ENCODE measurements around the gene LALBA. TPM values are rescaled to one million over a fixed set of nuclear protein-coding genes. Genes with fewer than 3 reads are reported as not detected.
A peak's percentile ranks its signal among the peaks of the same experiment; 100 is the strongest.
"Not testable (repeated sequence)": the region's sequence is repeated elsewhere in the genome, so short reads cannot be mapped to it uniquely, and the experiment has no call there.

Gene LALBA
- total and polyA plus RNA-seq, 9 of the 15 experiments (the other 6 are each of a cell fraction or from before 2014, with no cell fraction given) = 0.21 TPM; not detected in 8

GRCh38 chr12:48551636-48552035 lies 18.2 kb downstream of the LALBA start:
- H3K9me3 ChIP-seq (replicated peaks; ENCODE audit: control insufficient read depth, insufficient read depth, low read depth, low read length); H4K20me1 ChIP-seq (replicated peaks; ENCODE audit: control insufficient read depth, insufficient read depth, low read length); H3K9me1 ChIP-seq (ENCODE audit: control insufficient read depth, insufficient read depth, low read length); POLR2A ChIA-PET; H3K4me3 ChIP-seq; H3K79me2 ChIP-seq (ENCODE audit: control insufficient read depth, insufficient read depth, low read length); H3K27ac ChIP-seq (ENCODE audit: extremely low read depth, low read depth, low read length); DNase-seq (ENCODE audit: extremely low read depth in 1 of 4, low spot score in 3 of 4); BruUV-seq (replicated peaks); H3K9ac ChIP-seq (ENCODE audit: insufficient read depth in 1 of 2, low read depth in 2 of 2, low read length in 2 of 2); H3K4me2 ChIP-seq (ENCODE audit: insufficient read depth, low read length); intact Hi-C loops (cut with micrococcal nuclease); H2AFZ ChIP-seq (ENCODE audit: low read depth, low read length); FAIRE-seq; in situ Hi-C loops (cut with MboI); H3K36me3 ChIP-seq (ENCODE audit: control insufficient read depth, insufficient read depth, low read length); H3K27me3 ChIP-seq (ENCODE audit: control insufficient read depth in 2 of 2, insufficient read depth in 2 of 2, low read length in 2 of 2); CTCF ChIA-PET (ENCODE audit: low intra/inter-chr PET ratio); ATAC-seq: not testable (repeated sequence)
- peaks cover 3 to 10% of the 10 kb centered on the region in 2 experiments; a peak in 4 of 5 replicates for H3K4me1 ChIP-seq (replicated peaks in 1 of 2; ENCODE audit: control insufficient read depth in 2 of 2, insufficient read depth in 2 of 2, low read length in 2 of 2)
- WGBS (ENCODE audit: insufficient coverage, low coverage, missing lambda C conversion rate) = 52% methylated on average over 5 of the region's 13 CpGs

- BruUV-seq (replicated peaks); H3K9me3 ChIP-seq (replicated peaks; ENCODE audit: control insufficient read depth, insufficient read depth, low read depth, low read length); POLR2A ChIA-PET; H4K20me1 ChIP-seq (replicated peaks; ENCODE audit: control insufficient read depth, insufficient read depth, low read length); FAIRE-seq; H2AFZ ChIP-seq (ENCODE audit: low read depth, low read length); H3K79me2 ChIP-seq (ENCODE audit: control insufficient read depth, insufficient read depth, low read length); H3K27me3 ChIP-seq (ENCODE audit: control insufficient read depth in 2 of 2, insufficient read depth in 2 of 2, low read length in 2 of 2); H3K9ac ChIP-seq (ENCODE audit: insufficient read depth in 1 of 2, low read depth in 2 of 2, low read length in 2 of 2); H3K36me3 ChIP-seq (ENCODE audit: control insufficient read depth, insufficient read depth, low read length); intact Hi-C loops (cut with micrococcal nuclease); DNase-seq (ENCODE audit: extremely low read depth in 1 of 4, low spot score in 3 of 4); H3K9me1 ChIP-seq (ENCODE audit: control insufficient read depth, insufficient read depth, low read length); ATAC-seq; H3K4me2 ChIP-seq (ENCODE audit: insufficient read depth, low read length); H3K4me1 ChIP-seq (replicated peaks in 1 of 2; ENCODE audit: control insufficient read depth in 2 of 2, insufficient read depth in 2 of 2, low read length in 2 of 2); H3K4me3 ChIP-seq; H3K27ac ChIP-seq (ENCODE audit: extremely low read depth, low read depth, low read length): not testable (repeated sequence)
- CTCF ChIA-PET (ENCODE audit: low intra/inter-chr PET ratio) = interaction anchor here (7.6 kb wide), 1 partner anchor 71 kb away, joined by 91 read pairs; no protein-coding TSS in a partner anchor
- in situ Hi-C loops (cut with MboI) = loop anchor here (25.0 kb wide), 1 partner anchor 240 kb away; the partner anchor contains the start of gene ADCY6
- peak; percentile 51 for TF ChIP-seq ZNF146 (CRISPR knock-in tag; IDR thresholded peaks at IDR 0.05; ENCODE audit: unreplicated experiment)
- no CpG with 5 or more reads among the region's 3 CpGs for WGBS (ENCODE audit: insufficient coverage, low coverage, missing lambda C conversion rate)
Observed at GRCh38 chr12:48547012-48547411, 22.8 kb downstream of the LALBA start.
